Naive B cell (primary cell): ENCODE results near the gene RAD21L1. TPM values are rescaled to one million over a fixed set of nuclear protein-coding genes. Genes with fewer than 3 reads are reported as not detected.
"Not testable (repeated sequence)": the region's sequence is repeated elsewhere in the genome, so short reads cannot be mapped to it uniquely, and the experiment has no call there.

ENCODE experiments used
- ATAC-seq, 2 donors: fragments of 150-1000 bp; cut with Tn5 transposase; 2 replicates each; pipeline ENCODE4 v1.10.0; 2021; ENCODE audit warnings: low read depth in 2 of 2, mild to moderate bottlenecking in 2 of 2, moderate library complexity in 2 of 2
- DNase-seq: peaks from one replicate; pipeline ENCODE4 v3.0.0; 2022
- H3K27ac Mint-ChIP-seq, 6 donors: one replicate each; pipeline ENCODE4 v1.8.0; 2020 to 2022; ENCODE audit warnings: mild to moderate bottlenecking in 6 of 6, mixed read lengths in 6 of 6, moderate library complexity in 5 of 6, inconsistent platforms in 2 of 6
- H3K27me3 Mint-ChIP-seq, 3 donors: one replicate each; pipeline ENCODE4 v1.8.0; 2021 to 2022; ENCODE audit warnings: mixed read lengths in 3 of 3, mild to moderate bottlenecking in 1 of 3
- H3K36me3 Mint-ChIP-seq, 2 donors: one replicate each; pipeline ENCODE4 v1.8.0; 2020 to 2022; ENCODE audit warnings: mixed read lengths in 2 of 2, inconsistent platforms in 1 of 2, mild to moderate bottlenecking in 1 of 2
- H3K4me1 Mint-ChIP-seq, 3 donors: one replicate each; pipeline ENCODE4 v1.8.0; 2020 to 2022; ENCODE audit warnings: mixed read lengths in 3 of 3, inconsistent platforms in 1 of 3, mild to moderate bottlenecking in 1 of 3, moderate library complexity in 1 of 3
- H3K4me3 Mint-ChIP-seq, 8 donors: one replicate each; pipeline ENCODE4 v1.8.0; 2020 to 2022; ENCODE audit warnings: mild to moderate bottlenecking in 8 of 8, mixed read lengths in 8 of 8, moderate library complexity in 8 of 8, inconsistent platforms in 2 of 8
- H3K9me3 Mint-ChIP-seq, 7 donors: one replicate each; pipeline ENCODE4 v1.8.0; 2020 to 2022; ENCODE audit warnings: mixed read lengths in 7 of 7, mild to moderate bottlenecking in 5 of 7, inconsistent platforms in 2 of 7, moderate library complexity in 1 of 7
- polyA plus RNA-seq, 6 donors: library from polyadenylated mRNA; unstranded; fragments of 300-500 nt; fragmentation: Illumina TruSeq; gene quantifications; one replicate each; pipeline ENCODE4 v1.2.3, GENCODE V29; 2021; ENCODE audit warnings: low read depth in 6 of 6

RAD21L1 gene
- polyA plus RNA-seq, 6 donors from 2014 or later, result not detected

DNA sequence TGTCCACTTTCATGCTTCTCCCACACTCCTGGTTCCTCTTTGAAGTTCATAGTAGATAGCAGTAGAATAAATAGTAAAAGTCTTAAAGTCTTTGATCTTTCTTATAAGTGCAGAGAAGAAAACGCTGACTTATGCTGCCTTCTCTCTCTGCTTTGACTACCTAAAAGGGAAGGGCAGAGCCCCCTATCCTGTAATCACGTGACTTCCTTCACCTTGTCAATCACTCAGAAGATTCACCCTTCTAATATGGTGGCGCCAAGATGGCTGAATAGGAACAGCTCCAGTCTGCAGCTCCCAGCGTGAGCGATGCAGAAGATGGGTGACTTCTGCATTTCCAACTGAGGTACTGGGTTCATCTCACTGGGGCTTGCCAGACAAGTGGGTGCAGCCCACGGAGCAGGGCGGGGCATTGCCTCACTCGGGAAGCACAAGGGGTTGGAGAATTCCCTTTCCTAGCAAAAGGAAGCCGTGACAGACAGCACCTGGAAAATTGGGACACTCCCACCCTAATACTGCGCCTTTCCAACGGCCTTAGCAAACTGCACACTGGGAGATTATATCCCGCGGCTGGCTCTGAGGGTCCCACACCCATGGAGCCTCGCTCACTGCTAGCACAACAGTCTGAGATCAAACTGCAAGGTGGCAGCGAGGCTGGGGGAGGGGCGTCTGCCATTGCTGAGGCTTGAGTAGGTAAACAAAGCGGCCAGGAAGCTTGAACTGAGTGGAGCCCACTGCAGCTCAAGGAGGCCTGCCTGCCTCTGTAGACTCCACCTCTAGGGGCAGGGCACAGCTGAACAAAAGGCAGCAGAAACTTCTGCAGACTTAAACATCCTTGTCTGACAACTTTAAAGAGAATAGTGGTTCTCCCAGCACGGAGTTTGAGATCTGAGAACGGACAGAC, 9.1 kb upstream of the RAD21L1 start:
- not testable (repeated sequence) for ATAC-seq

DNA sequence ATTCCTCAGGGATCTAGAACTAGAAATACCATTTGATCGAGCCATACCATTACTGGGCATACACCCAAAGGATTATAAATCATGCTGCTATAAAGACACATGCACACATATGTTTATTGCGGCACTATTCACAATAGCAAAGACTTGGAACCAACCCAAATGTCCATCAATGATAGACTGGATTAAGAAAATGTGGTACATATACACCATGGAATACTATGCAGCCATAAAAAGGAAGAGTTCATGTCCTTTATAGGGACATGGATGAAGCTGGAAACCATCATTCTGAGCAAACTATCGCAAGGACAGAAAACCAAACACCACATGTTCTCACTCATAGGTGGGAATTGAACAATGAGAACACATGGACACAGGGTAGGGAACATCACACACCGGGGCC, 3.1 kb upstream of the RAD21L1 start:
- not testable (repeated sequence) for DNase-seq, ATAC-seq, H3K4me3 Mint-ChIP-seq, H3K36me3 Mint-ChIP-seq, H3K27ac Mint-ChIP-seq
- Mint-ChIP-seq H3K9me3 (peaks cover 0 to 21% (median 8%) of the 10 kb centered on the region in 7 donors), H3K27me3 (peaks cover 3 to 53% (median 20%) of the 10 kb centered on the region in 3 donors), H3K4me1 (peaks cover 3 to 16% (median 13%) of the 10 kb centered on the region in 3 donors)

More for the DNA sequence above, 9.1 kb upstream of the RAD21L1 start:
- H3K4me1 Mint-ChIP-seq, H3K27ac Mint-ChIP-seq, H3K4me3 Mint-ChIP-seq, H3K36me3 Mint-ChIP-seq, H3K9me3 Mint-ChIP-seq, DNase-seq: not testable (repeated sequence)
- H3K27me3 Mint-ChIP-seq, result peaks cover 21 to 70% (median 45%) of the 10 kb centered on the region in 3 donors

GRCh38 chr20:1224205-1224890, 1.5 kb upstream of the RAD21L1 start:
- Mint-ChIP-seq H3K27ac (no peak overlapping the region), H3K27me3 (peaks cover 8 to 45% (median 19%) of the 10 kb centered on the region in 3 donors), H3K9me3 (peaks cover 0 to 21% (median 8%) of the 10 kb centered on the region in 7 donors), H3K4me3 (peak overlapping the region in 6 of 8 donors; percentile 5 to 83 (median 48)), H3K4me1 (peaks cover 3 to 16% (median 13%) of the 10 kb centered on the region in 3 donors), H3K36me3 (no peaks in the 10 kb centered on the region)
- no peak for ATAC-seq
- no peak for DNase-seq

DNA sequence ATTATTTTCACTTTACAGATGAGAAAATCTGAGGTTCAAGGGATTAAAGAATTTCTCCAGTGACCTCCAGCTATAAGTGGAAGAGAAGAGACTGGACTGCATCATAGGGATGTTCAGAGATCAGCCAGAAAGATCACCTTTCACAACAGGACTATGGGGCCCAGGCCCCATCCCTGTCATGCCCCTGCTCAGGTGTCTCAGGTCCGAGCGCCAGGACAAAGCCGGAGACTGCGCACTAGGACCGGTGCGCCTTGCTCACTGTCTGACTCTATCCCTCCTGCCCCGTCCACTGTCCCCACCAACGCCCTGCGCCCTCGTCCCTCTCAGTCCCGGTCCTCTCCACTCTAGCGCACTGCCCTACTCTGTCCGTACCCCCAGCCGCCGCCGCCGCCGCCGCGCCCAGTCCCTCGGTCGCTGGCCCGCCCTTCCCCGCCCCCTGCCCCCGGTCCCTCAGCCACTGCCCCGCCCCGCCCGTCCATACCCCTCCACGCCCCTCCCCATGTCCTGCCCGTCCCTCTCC, 521 bp upstream of the RAD21L1 start:
- Mint-ChIP-seq H3K36me3 (no peaks in the 10 kb centered on the region), H3K4me1 (peaks cover 3 to 16% (median 13%) of the 10 kb centered on the region in 3 donors), H3K4me3 (peak overlapping the region; percentile 47 to 91 (median 71)), H3K27ac (peak overlapping the region in 1 of 6 donors; percentile 42), H3K27me3 (peaks cover 14 to 48% (median 24%) of the 10 kb centered on the region in 3 donors), H3K9me3 (peaks cover 0 to 21% (median 8%) of the 10 kb centered on the region in 7 donors)
- peak; percentile 22 to 30 for ATAC-seq
- DNase-seq, result no peak

DNA sequence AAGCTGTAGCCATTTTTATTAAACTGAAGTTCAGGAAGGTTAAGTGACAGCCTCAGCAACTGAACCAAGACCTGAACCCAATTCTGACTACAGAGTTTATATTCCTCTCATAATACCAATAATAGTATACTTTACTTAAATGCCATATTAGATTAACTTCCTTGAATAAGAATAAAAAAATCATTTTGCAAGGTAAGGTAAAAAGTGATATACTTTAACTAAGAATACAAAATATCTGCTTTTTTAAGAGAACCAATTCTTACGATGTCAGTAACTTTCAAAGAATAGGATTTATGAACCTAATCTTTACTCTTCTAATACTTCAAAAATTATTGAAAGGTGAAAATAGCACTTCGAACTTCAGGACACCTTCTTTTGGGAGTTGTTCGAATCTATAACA, 3.7 kb downstream of the RAD21L1 start:
- H3K9me3 Mint-ChIP-seq, result peaks cover 0 to 6% (median 0%) of the 10 kb centered on the region in 7 donors
- no peaks in the 10 kb centered on the region for H3K36me3 Mint-ChIP-seq
- no peak for ATAC-seq

DNA sequence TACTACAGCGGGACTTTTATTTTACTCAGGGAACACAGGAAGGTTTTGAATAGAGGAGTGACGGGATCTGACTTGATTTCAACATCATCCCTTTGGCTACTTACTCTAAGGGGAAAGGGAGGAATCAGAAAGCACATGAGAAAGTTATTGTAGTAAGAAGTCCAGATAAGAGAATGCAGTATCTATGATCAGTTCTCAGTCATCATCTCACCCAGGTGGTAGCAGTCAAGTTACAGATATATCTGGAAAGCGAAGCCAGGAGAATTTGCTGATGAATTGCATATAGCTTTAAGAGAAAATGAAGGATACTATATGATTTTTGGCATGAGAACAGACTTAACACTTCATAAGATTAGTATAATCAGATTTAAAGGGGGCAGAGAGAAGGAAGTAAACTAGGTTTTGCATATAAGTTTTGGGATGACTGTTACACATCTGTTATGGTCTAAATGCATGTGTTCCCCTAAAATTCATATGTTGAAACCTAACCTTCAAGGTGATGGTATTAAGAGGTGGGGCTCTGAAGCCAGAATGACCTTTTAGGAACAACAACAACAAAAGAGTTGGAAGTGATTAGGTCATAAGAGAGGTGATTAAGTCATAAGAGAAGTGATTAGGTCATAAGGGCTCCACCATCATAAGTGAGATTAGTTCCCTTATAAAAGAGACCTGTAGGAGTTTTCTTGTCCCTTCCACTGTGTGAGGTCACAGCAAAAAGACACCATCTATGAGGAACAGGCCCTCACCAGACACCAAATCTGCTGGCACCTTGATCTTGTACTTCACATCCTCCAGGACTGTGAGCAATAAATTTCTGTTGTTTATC, 6.7 kb downstream of the RAD21L1 start:
- ATAC-seq (no peak), DNase-seq (no peak)
- Mint-ChIP-seq H3K27ac (no peak overlapping the region), H3K9me3 (no peaks in the 10 kb centered on the region), H3K27me3 (peaks cover 24 to 44% (median 32%) of the 10 kb centered on the region in 3 donors), H3K36me3 (no peaks in the 10 kb centered on the region), H3K4me1 (no peaks in the 10 kb centered on the region), H3K4me3 (no peak overlapping the region)

More for the DNA sequence above, 3.7 kb downstream of the RAD21L1 start:
- Mint-ChIP-seq H3K27ac (no peak overlapping the region), H3K4me1 (peaks cover 3 to 13% (median 13%) of the 10 kb centered on the region in 3 donors), H3K27me3 (peaks cover 21 to 33% (median 29%) of the 10 kb centered on the region in 3 donors), H3K4me3 (no peak overlapping the region)
- no peak for DNase-seq

- DNase-seq (no peak), ATAC-seq (no peak)
- Mint-ChIP-seq H3K4me3 (no peak overlapping the region), H3K36me3 (no peaks in the 10 kb centered on the region), H3K4me1 (peaks cover 0 to 7% (median 4%) of the 10 kb centered on the region in 3 donors), H3K27me3 (peaks cover 29 to 35% (median 34%) of the 10 kb centered on the region in 3 donors), H3K27ac (no peak overlapping the region), H3K9me3 (no peaks in the 10 kb centered on the region)
Measured at GRCh38 chr20:1240549-1240948, 14.7 kb downstream of the RAD21L1 start.

DNA sequence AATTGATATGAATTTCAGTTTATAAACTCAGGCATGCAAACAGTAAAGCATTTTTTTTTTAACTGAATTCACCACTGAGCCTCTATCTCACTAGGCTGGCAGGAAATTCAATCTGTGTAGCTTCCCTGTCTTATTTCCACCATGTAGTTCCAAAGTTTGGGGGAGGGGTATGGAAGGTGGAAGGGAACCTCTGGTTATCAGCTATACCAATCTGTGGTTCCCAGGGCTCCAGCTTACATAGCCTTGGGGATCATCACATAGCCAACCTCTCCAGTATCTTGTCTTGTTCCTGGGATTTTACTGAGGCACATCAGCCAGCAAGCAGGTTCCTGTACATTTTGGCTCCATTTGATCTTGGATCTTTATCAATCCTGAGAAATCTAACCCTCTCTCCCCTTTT, 15.6 kb downstream of the RAD21L1 start:
- Mint-ChIP-seq H3K4me3 (no peak overlapping the region), H3K36me3 (no peaks in the 10 kb centered on the region), H3K27me3 (peaks cover 24 to 26% (median 25%) of the 10 kb centered on the region in 3 donors), H3K9me3 (no peaks in the 10 kb centered on the region), H3K27ac (no peak overlapping the region), H3K4me1 (peaks cover 0 to 7% (median 4%) of the 10 kb centered on the region in 3 donors)
- DNase-seq, result no peak
- no peak for ATAC-seq

DNA sequence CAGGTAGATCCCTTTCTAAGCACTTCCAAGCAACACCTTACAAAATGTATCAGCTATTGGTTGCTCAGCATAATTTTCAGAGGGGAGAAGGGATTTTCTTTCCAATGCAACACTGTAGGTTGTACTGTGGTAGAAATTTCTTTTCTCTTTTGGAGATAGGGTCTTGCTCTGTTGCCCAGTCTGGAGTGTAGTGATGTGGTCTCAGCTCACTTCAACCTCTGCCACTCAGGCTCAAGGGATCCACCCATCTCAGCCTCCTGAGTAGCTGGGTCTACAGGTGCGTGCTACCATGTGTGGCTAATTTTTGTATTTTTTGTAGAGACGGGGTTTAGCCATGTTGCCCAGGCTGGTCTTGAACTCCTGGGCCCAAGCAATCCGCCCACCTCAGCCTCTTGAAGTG, 16.3 kb downstream of the RAD21L1 start:
- Mint-ChIP-seq H3K4me1 (peaks cover 0 to 7% (median 4%) of the 10 kb centered on the region in 3 donors), H3K36me3 (no peaks in the 10 kb centered on the region), H3K27me3 (peaks cover 23 to 25% (median 23%) of the 10 kb centered on the region in 3 donors), H3K4me3 (no peak overlapping the region), H3K27ac (no peak overlapping the region), H3K9me3 (no peaks in the 10 kb centered on the region)
- DNase-seq, result no peak
- ATAC-seq, result no peak

DNA sequence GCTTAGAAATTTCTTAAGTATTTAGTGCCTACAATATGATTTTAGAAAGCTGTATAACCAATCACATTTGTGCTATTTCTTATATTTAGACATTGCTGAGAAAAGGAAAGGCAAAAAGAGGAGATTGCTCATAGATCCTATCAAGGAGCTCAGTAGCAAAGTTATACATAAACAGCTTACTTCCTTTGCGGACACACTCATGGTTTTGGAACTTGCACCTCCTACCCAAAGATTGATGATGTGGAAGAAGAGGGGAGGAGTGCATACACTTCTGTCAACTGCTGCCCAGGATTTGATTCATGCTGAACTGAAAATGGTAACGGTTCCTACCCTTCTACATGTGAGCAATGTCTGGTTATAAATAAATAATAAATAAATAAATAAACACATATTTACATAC, 16.7 kb downstream of the RAD21L1 start:
- Mint-ChIP-seq H3K4me1 (peaks cover 0 to 7% (median 4%) of the 10 kb centered on the region in 3 donors), H3K9me3 (no peaks in the 10 kb centered on the region), H3K4me3 (no peak overlapping the region), H3K27me3 (peaks cover 23 to 25% (median 23%) of the 10 kb centered on the region in 3 donors), H3K27ac (no peak overlapping the region), H3K36me3 (no peaks in the 10 kb centered on the region)
- no peak for DNase-seq
- ATAC-seq, result no peak

DNA sequence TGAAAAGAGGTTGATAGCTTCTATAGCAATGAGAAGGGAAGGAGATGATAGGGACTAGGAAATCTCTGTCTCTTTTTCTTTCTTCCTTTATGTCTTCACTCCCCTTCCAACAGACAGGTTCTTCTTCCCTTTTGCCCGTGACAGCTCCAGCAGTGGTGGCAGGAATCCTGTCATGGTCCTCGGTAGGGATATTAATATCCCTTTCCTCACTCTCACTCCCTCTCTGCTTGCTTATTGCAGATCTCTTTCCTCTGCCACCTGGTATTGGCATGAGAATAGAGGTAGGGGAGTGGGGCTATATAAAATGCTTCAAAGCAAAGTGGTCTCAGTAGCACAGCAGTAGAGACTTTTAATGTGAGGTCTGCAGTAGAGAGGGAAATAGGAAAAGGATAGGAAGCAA, 19.7 kb downstream of the RAD21L1 start:
- H3K36me3 Mint-ChIP-seq, result no peaks in the 10 kb centered on the region
- DNase-seq (no peak), ATAC-seq (no peak)
- H3K4me1 Mint-ChIP-seq, result peaks cover 0 to 7% (median 4%) of the 10 kb centered on the region in 3 donors
- peaks cover 0 to 1% (median 0%) of the 10 kb centered on the region in 7 donors for H3K9me3 Mint-ChIP-seq
- H3K27ac Mint-ChIP-seq, result no peak overlapping the region
- no peak overlapping the region for H3K4me3 Mint-ChIP-seq
- peaks cover 14 to 22% (median 21%) of the 10 kb centered on the region in 3 donors for H3K27me3 Mint-ChIP-seq

DNA sequence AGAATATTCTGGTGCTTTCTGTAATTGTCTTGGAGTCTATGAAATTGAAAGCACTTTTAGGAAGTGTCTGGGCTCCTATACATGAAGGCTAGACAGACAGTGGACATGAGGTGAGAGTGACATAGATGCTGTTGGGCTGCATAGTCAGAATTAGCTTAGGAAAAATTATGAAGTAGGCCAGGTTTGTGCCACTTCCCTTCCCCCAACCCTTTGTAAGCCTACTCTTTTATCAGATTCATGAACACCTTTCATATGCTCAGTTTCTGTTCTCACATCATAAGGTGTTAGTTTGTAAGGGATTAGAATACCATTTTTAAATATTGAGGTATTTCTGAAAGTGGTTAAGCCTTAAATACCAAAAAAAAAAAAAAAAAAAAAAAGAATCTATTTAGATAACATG, 21.8 kb downstream of the RAD21L1 start:
- Mint-ChIP-seq H3K27ac (no peak overlapping the region), H3K4me1 (peaks cover 0 to 3% (median 0%) of the 10 kb centered on the region in 3 donors), H3K36me3 (no peaks in the 10 kb centered on the region), H3K9me3 (peaks cover 0 to 9% (median 0%) of the 10 kb centered on the region in 7 donors), H3K4me3 (no peak overlapping the region), H3K27me3 (peaks cover 10 to 19% (median 18%) of the 10 kb centered on the region in 3 donors)
- ATAC-seq, result no peak
- no peak for DNase-seq
